Esophagus mucosa (tissue), 1 donor: ENCODE measurements around the gene YPEL2. TPM values are rescaled to one million over a fixed set of nuclear protein-coding genes. Genes with fewer than 3 reads are reported as not detected.
"Not testable (repeated sequence)": the region's sequence is repeated elsewhere in the genome, so short reads cannot be mapped to it uniquely, and the experiment has no call there.

ENCODE experiments used
- ATAC-seq: fragments of 200-7000 bp; cut with Tn5 transposase; one replicate; pipeline ENCODE4 v1.9.1; 2020
- total RNA-seq: library from RNA; stranded (reverse); gene quantifications from one replicate; pipeline ENCODE4 v1.2.4, GENCODE V29; 2023
- donor health status: DM: yes; HTN: yes; CAD: no.

Gene YPEL2
- 5.7 TPM for total RNA-seq

GRCh38 chr17:59331129-59331928 lies at the start of gene YPEL2:
YPEL2 (plus strand) TSS chr17:59331655; CDS start chr17:59353410, 21,755 bp downstream.
- peak; percentile 95 for ATAC-seq

- no peak for ATAC-seq
These were observed 47.1 kb upstream of the YPEL2 start for GRCh38 chr17:59284317-59284716.

DNA sequence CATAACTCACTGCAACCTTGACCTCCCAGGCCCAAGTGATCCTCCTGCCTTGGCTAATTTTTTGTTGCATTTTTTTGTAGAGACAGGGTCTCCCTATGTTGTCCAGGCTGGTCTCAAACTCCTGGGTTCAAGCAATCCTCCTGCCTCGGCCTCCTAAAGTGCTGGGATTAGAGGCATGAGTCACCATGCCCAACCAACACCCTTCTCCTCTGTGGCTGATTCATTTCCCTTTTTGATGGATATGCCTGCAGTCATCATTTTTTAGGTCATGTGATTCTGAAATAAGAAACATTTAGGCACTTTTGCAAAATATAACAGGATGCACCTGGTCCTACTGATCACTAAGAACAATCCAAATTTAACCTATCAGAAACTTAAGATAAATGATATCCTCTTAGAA lies 44.0 kb upstream of the YPEL2 start:
- ATAC-seq, result no peak

DNA sequence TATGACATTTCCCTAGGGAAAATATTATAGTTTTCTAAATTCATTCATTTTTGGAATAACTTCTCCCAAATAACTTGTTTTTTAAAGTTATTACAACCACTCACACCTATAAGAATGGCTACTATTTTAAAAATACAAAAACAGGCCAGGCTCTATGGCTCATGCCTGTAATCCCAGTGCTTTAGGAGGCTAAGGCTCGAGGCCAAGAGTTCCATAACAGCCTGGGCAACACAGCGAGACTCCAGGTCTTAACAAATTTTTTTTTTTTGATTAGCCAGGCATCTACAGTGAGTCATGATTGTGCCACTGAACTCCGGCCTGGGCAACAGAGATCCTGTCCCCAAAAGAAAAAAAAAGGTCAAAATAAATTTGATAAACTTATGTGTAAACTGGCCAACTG lies 43.6 kb upstream of the YPEL2 start:
- ATAC-seq, result no peak

DNA sequence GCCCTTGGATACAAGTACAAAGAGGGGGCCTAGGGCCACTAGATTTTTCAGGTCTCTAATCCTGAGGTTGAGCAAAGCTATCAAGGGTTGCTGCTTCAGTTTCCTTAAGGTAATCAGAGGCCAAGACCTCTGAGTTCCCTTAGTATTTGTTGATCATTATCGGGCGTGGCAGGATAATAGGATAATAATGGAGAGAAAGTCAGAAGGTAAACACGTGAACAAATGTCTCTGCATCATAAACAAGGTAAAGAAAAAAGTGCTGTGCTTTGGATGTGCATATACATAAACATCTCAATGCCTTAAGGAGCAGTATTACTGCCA lies 41.5 kb upstream of the YPEL2 start:
- ATAC-seq, result no peak

- ATAC-seq, result not testable (repeated sequence)
These were observed 41.0 kb upstream of the YPEL2 start for GRCh38 chr17:59290302-59290998.

DNA sequence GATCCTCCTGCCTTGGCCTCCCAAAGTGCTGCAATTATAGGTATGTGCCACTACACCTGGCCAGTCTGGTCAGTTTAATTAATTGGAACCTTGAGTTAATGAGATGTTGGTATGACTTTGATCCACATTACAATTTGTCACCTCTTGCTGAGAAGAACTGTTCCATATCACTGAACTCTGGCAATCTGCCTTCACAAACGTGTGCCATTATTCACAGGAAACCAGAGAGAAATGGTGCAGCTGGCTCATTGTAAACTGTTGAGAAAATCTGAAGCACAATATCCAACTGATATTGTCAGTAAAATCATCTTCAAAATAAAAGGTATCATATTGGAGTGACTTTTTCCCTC lies 39.3 kb upstream of the YPEL2 start:
- no peak for ATAC-seq

DNA sequence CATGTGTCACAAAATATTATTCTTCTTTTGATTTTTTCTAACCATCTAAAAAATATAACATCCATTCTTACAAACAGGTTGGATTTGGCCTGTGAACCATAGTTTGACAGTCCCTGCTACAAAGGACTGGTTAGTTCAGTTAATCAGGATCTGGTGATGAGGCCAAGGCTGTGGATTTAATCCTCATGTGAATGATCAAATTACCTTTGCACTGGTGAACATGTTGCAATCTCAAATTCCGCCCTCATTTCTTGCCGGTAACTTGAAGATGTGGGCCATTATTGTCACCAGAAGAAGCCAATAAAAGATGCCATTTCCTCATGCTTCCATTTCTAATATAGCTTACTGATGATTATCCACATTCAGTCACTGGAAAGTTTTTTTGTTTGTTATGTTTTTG lies 35.3 kb upstream of the YPEL2 start:
- ATAC-seq, result peak; percentile 93

DNA sequence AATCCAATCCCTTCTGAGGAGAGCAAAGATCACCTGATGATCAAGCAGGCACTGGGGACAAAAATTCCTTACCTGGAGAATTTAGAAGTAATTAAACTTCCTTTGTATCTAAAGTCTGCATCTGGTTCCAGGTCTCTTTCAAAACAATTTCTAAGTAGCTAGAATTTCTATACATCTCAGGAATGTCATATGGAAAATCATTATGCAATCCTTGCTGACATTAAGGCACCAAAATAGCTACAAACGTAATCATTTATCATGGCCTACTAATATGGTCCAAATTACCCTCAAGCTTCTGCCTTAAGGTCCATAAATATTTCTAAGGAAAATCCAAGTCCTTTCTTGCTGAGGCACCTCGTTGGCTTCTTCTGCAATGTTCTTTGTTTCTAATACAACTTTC lies 32.9 kb upstream of the YPEL2 start:
- ATAC-seq, result no peak

DNA sequence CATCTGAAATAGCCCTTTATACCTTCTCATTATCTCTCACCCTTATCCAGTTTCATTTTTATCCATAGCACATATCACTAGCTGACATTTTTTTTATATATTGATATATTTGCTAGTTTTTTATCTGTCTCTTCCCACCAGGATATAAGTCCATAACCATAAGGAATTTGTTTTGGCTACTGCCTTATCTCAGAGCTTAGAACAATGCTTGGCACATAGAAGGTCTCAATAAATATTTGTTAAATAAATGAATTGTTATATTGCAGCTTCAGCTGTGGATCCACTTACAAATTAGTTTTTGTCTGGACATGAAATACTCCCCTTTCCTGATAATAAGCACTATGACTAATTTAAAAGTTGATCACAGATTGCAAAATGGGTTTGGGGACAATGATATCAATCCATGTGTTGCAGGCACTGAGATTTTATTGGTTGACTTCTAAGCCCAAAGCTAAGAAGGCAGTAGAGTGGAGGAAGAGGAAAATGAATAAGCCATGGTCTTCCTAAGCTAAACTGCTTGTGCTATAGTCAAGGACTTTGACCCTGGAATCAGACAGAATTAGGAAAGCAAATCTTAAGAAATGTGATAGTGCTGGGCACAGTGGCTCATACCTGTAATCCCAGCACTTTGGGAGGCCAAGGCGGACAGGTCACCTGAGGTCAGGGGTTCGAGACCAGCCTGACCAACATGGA lies 31.9 kb upstream of the YPEL2 start:
- no peak for ATAC-seq

GRCh38 chr17:59300941-59301340 lies 30.5 kb upstream of the YPEL2 start:
- no peak for ATAC-seq

- ATAC-seq, result no peak
These were observed 26.6 kb upstream of the YPEL2 start for GRCh38 chr17:59304811-59305210.

DNA sequence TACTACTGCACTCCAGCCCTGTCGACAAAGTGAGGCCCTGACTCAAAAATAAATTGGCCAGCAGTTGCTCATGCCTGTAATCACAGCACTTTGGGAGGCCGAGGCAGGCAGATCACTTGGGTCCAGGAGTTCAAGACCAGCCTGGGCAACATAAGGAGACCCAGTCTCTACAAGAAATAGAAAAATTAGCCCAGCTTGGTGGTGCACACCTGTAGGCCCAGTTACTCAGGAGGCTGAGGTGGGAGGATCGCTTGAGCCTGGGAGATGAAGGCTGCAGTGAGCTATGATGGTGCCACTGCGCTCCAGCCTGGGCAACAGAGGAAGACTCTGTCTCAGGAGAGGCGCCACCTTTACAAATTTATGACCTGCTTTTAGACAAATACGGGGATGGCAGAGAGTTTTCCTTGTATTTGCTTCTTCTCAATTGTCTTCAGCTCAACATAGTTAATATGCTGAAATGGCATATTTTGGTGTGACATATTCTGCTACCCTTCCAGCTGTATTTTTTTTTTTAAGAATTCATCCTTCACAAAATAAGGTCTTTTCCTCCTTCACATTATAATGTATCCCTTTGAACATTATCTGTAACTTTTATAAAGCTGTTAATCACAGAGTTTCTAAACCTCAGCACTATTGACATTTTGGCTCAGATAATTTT lies 21.1 kb upstream of the YPEL2 start:
- ATAC-seq, result no peak

DNA sequence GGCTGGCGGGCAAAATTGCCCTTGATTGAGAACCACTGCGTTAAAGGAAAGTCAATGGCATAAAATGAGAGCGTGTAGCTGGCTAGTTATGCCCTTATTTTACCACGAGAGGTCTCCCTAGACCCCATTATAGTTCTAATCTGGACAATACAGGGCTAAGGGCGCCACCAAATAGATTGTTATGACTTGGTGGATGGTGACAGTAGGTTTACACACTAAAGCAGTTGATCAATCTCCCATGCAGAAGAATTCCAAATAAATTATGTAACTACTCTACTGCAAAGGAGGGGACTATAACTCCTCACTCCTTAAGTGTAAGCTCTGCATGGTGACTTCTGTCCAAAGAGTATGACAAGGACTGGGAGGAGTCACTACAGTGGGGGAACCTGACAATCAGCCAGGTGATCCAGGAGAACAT lies 20.4 kb upstream of the YPEL2 start:
- peak; percentile 86 for ATAC-seq

DNA sequence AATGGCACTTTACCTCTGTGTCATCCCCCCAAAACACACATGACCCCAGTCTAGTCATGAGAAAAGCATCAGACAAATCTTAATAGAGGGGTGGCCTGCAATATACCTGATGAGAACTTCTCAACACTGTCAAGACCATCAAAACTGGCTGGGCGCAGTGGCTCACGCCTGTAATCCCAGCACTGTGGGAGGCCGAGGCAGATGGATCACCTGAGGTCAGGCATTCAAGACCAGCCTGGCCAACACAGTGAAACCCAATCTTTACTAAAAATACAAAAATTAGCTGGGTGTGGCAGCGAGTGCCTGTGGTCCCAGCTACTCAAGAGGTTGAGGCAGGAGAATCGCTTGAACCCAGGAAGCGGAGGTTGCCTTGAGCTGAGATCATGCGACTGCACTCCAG lies 19.9 kb upstream of the YPEL2 start:
- ATAC-seq, result not testable (repeated sequence)

DNA sequence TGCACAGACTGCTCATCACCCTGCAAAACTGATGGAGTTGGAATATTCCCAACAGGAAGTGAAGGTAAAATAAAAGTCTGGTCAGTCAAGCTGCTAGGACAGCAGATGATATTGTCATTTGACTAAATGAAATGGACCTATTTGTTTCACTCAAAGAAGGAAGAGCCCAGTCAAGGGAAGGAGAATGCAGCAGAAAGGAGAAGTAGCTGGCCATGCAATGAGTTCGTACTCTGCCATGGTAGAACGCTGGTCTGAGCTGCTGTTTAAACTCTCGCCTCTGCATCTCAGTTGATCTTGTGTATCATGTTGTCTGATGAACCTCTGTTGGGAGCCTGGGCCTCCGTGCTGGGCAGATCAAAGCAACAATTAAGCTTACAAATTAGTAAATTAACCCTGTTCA lies 15.6 kb upstream of the YPEL2 start:
- no peak for ATAC-seq

- no peak for ATAC-seq
These were observed 4.1 kb upstream of the YPEL2 start for GRCh38 chr17:59327121-59327980.

GRCh38 chr17:59327981-59328290 lies 3.5 kb upstream of the YPEL2 start:
- no peak for ATAC-seq

GRCh38 chr17:59328601-59329000 lies 2.9 kb upstream of the YPEL2 start:
- no peak for ATAC-seq

DNA sequence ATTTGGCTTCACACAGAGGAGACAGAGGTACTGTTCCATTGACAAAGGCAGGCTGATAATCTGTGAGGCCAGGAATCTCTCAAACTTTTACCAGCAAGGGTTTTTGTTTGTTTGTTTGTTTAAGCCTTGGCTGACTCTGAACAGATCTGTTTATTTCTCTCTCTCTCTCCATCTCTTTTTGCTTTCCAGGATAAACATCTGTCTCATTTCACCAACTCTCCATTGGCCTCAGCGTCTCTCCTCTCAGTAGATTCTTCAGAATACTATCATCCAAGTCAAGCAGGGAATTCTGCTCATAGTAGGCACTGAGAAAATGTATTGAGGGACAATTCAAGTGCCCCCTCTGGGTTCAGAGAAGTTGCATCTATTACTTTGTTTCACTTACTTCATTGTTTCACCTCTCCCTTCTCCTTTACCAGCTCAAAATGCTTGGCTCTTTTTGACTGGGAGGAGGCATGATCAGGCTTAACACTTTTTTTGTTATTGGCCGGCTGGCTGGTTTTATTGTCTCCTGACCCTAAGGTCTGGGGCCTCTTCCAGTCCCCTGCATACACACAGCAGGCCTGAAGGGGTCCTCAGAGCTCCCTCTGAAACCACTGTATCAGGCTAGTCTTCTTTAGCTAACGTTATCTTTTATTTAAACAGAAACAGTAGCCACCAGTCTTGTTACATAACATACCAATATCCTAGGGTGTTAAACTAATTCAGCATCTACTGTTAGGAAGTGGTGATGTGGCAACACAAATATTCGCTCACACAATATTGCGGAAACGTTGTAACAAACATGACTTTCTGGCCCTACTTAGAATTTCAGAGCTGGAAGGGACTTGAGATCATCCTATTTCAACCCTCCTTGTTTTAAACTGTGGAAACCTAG lies 2.0 kb upstream of the YPEL2 start:
- peak; percentile 32 for ATAC-seq
